Epithelial cell of proximal tubule (primary cell): Measurements from ENCODE around the gene FANK1. TPM values are rescaled to one million over a fixed set of nuclear protein-coding genes. Genes with fewer than 3 reads are reported as not detected.

ENCODE experiments used
- DNase-seq: peaks from one replicate; pipeline ENCODE4 v3.0.0-alpha.2; 2011; ENCODE audit warnings: low read depth
- H3K4me3 ChIP-seq: 2 replicates; pipeline ENCODE4 v1.5.1; 2011; ENCODE audit warnings: low read depth, mild to moderate bottlenecking, low read length
- CTCF ChIP-seq: conservative IDR thresholded peaks from 2 replicates; pipeline ENCODE4 v1.5.1; 2012; ENCODE audit warnings: low read depth, mild to moderate bottlenecking, low read length
- total RNA-seq: library from RNA; depleted of rRNA; stranded (reverse); fragments of >200 nt; gene quantifications from 2 replicates; pipeline ENCODE4 v1.2.3, GENCODE V29; 2015

The FANK1 gene
- total RNA-seq, 1 donor from 2014 or later = 9.2 TPM

DNA sequence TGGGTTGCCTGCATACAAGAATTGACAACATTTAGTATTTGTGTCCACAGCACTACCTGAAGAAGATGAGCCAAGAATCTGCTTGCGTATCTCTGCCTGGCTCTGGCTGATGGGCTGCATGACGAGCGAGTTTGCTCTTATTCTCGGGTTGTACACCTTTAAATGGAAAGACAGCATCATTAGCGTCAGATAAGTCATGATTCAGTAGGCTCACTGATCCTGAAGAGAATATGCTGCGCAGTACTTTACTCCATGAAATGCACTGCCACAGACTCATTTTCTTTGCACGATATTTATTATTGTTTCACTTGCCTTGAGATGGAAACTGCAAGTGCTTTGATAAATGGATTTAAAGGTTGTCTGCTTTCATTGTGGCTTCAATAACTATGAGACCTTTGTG is 43.9 kb upstream of the FANK1 start:
- TF ChIP-seq CTCF = no peak
- no peak for DNase-seq
- no peak overlapping the region for H3K4me3 ChIP-seq

DNA sequence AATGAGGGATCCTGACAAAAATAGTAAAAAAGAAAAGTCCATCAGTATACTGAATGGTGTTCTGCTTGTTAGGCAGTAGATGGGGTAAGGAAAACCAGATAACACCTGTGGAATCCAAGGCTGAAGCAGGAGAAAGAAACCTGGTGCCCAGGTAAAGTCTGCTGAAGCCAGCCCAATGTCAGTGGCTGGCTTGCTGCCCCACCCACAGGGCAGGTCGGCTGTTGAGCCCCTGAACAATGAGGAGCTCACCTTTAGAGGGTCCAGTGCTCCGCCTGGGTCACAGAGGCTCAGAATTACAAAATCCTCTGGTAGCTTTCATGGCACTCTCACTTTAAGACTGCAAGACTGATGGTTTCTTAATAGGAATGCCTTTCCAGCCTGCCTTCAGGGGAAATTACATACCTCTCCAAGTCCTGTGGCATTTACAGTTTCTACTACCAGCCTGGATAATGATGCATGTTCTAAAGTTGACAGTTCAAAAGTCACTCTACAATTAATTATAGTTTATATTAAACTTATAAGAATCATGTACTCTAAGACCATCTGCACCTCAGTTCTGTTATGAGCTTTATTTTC is 39.1 kb upstream of the FANK1 start:
- no peak overlapping the region for H3K4me3 ChIP-seq
- no peak for TF ChIP-seq CTCF
- DNase-seq = no peak

DNA sequence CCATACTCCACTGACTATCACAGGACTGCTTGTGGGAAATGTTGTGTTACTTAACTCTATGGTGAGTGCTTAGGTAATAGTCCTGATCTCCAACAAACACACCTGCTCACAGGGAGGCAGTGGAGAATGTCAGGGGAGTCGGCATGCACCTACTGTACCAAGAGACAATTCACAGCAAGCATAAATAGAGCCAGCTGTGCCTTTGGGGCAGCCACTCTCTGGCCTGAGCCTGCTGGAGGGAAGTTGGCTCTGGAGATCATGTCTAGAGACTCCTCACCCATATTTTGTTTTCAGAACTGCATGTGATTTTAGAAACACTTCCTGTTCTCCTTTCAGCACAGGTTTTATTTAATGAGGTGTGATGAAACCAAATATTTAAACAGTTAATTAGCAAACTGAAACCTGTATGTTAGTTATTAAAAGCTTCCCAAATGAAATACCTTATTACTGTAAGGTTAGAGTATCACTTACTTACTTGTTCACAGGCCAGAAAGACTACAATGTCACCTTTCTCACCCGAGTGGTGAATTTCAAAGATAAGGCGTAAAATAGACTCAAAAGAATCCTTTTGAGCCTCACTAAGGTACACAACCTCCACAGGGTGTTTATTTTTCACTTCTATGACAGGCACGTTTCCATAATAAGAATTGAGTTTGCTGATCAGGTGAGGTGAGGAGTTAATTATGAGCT is 37.1 kb upstream of the FANK1 start:
- DNase-seq = no peak

GRCh38 chr10:125865120-125865519 is 31.2 kb upstream of the FANK1 start:
- no peak for DNase-seq
- no peak for TF ChIP-seq CTCF
- H3K4me3 ChIP-seq = no peak overlapping the region

More for the DNA sequence above, 37.1 kb upstream of the FANK1 start:
- H3K4me3 ChIP-seq = no peak overlapping the region
- no peak for TF ChIP-seq CTCF

- DNase-seq = no peak
- TF ChIP-seq CTCF = no peak
- H3K4me3 ChIP-seq = no peak overlapping the region
Observed at GRCh38 chr10:125866421-125867029, 29.8 kb upstream of the FANK1 start.

DNA sequence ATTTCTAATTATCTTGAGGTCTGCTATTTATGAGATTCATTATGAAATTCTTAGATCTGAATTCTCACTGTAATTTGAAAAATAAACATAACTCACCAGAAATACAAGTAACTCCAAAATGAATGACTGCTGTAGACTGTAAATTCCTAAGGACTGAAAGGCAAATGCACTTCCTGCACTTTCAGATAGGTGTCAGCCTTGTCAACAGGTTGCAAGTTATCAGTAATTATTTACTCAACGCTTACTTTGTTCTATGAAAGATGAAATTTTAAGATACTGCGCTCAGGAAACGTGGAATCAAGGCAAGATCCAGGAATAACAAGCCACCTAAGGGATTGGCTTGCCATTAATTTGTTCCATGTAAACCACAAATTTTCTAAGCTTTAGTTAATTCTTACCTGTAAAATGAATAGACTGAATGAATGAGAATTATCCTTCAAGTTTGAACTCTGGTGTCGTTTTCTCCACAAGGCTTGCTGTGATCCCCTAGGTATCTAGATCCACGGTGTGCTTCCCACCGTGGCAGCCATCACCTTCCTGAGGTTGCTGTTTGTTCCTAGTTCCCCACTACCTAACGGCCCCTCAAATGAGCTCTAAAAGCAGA is 27.9 kb upstream of the FANK1 start:
- TF ChIP-seq CTCF = peak; percentile 89
- H3K4me3 ChIP-seq = no peak overlapping the region
- no peak for DNase-seq
